C4-2B (cell line): ENCODE results near the gene SNTB2.

ENCODE experiments used
- ZFX ChIP-seq: fragments of 450-650 bp; IDR thresholded peaks from 2 replicates; pipeline ENCODE4 v1.6.1; 2017
- TF ChIP-seq, protein P1 (sequence below): fragments of 450-650 bp; conservative IDR thresholded peaks from 2 replicates; pipeline ENCODE4 v1.5.1; 2017; ENCODE audit warnings: mild to moderate bottlenecking

DNA sequence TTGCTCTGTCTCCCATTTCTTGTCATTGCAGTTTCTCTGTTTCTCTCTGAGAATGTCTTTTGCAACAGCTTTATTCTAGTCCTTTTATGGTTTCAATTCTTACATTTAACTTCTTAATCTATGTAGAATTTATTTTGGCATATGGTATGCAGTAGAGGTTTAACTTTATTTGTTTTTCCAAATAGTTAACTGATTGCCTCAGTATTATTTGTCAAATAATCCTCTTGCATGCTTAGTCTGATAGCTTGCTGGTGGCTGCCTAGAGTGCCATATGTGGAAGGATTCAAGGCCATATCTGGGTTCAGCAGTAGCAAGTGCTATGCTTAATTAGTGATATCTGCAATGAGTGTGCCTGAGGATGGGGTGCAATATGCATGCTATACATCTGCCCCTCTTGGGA is 6.9 kb downstream of the SNTB2 start:
- TF ChIP-seq, protein P1, sequence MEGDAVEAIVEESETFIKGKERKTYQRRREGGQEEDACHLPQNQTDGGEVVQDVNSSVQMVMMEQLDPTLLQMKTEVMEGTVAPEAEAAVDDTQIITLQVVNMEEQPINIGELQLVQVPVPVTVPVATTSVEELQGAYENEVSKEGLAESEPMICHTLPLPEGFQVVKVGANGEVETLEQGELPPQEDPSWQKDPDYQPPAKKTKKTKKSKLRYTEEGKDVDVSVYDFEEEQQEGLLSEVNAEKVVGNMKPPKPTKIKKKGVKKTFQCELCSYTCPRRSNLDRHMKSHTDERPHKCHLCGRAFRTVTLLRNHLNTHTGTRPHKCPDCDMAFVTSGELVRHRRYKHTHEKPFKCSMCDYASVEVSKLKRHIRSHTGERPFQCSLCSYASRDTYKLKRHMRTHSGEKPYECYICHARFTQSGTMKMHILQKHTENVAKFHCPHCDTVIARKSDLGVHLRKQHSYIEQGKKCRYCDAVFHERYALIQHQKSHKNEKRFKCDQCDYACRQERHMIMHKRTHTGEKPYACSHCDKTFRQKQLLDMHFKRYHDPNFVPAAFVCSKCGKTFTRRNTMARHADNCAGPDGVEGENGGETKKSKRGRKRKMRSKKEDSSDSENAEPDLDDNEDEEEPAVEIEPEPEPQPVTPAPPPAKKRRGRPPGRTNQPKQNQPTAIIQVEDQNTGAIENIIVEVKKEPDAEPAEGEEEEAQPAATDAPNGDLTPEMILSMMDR, result no peak
- no peak for TF ChIP-seq ZFX
